SK-MEL-5 (cell line): ENCODE data around the gene SHISA9. TPM values are rescaled to one million over a fixed set of nuclear protein-coding genes. Genes with fewer than 3 reads are reported as not detected.

ENCODE experiments used
- DNase-seq: peaks from one replicate; pipeline ENCODE4 v3.0.0-alpha.2; 2016; ENCODE audit warnings: low read depth, low spot score
- in situ Hi-C: cut with HindIII; loops from 2 replicates; pipeline ENCODE4 v1.10.0; 2016; ENCODE audit warnings: low sequenced_read_pairs, high pct_unique_total_duplicates, low pct_unique_long_range_greater_than_20kb
- total RNA-seq: library from RNA; depleted of rRNA; stranded (reverse); fragments of >200 nt; shearing (Covaris generic); gene quantifications from 2 replicates; pipeline ENCODE4 v1.2.3, GENCODE V29; 2014

Gene SHISA9
- total RNA-seq, 1 experiment from 2014 or later: 0.37 TPM

DNA sequence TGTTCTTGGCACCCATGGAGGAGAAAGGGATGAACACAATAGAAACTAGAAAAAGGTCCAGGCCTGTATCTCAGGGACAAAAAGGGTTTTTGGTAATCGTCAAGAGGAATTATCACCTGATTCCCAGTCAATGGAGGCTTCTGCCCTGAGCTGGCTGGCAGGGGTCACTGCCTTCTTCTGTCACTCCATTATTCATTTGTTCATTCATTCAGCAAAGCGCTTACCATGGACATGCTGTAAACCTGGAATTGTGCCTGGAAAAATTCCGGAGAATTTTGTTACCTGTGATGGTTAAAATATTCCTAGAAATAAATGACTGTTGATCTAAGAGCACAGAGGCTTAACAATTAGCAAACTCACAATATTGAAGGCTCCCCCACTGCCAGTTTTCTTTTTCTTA is 212.3 kb downstream of the SHISA9 start:
- in situ Hi-C loops: no loop called here

DNA sequence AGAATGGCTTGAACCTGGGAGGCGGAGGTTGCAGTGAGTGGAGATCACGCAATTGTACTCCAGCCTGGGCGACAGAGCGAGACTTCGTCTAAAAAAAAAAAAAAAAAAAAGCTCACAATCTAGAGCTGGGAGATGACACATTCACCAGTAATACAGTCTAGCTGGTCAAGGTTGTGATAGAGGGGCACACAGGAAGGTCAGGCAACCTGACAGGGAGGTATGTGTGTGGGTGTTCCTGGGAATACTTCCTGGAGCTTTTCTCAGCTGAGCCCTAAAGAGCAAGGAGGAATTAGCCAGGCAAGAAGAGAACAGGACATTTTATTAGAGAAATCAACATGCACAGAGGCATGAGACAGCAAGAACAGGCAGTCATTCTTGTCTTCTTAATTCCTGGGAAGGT is 216.7 kb downstream of the SHISA9 start:
- DNase-seq: no peak

More for the DNA sequence above, 212.3 kb downstream of the SHISA9 start:
- no peak for DNase-seq

DNA sequence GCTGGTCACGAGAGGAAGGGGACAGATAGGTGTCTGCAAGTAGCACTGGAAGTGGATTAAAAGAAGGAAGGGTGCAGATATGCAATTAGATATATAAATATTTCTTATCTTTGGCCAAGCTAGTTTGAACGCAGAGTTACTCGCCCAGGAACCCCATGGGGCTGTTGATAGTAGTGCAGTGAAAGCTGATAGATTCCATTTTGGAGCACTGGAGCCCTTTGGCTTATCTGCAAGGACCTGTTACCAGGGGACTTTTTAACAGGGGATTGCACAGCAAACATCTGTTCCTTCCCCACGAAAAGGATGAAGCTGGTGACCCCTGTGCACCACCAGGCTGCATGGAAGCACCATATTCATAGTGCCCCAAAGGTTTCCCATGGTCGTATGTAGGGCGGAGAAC is 218.7 kb downstream of the SHISA9 start:
- in situ Hi-C loops: no loop called here
- no peak for DNase-seq

More for the DNA sequence above, 216.7 kb downstream of the SHISA9 start:
- in situ Hi-C loops: no loop called here

DNA sequence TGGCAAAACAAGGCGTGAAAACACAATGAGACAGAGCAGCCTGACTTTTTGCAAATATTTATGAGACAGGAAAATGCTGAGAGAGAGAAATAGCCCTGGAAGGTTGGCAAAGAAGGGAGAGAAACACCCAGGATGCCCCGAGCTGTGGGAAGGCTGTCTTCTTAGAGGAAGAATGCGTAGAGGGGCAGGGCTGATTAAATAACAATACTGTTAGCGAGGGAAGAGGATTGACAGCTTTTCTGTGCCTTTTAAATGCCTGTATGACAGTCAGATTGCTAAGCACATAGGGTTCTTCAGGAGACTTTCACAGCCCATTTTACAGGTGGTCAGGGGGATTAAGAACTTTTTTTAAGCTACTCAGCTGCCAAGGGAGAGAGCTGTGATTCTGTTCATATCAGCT is 219.2 kb downstream of the SHISA9 start:
- in situ Hi-C loops: no loop called here
- no peak for DNase-seq

DNA sequence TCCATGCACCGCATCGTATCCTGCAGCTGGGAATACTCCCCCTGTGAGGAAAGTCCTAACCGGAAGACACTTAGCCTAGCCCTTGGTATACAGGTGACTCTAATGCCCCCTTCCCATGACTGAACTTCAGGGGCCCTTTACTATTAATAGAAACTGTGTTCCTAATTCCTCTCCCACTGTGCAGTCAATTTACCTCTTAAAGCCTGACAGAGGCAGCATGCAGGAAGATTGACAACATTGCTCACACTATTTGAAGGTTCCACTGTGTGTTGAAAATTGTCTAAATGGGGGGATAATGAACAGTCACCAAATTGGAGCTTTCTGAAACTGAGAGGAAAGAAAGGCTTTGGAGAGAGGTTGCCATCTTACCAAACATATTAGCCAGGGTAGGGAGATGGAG is 222.6 kb downstream of the SHISA9 start:
- no peak for DNase-seq
- in situ Hi-C loops: no loop called here

DNA sequence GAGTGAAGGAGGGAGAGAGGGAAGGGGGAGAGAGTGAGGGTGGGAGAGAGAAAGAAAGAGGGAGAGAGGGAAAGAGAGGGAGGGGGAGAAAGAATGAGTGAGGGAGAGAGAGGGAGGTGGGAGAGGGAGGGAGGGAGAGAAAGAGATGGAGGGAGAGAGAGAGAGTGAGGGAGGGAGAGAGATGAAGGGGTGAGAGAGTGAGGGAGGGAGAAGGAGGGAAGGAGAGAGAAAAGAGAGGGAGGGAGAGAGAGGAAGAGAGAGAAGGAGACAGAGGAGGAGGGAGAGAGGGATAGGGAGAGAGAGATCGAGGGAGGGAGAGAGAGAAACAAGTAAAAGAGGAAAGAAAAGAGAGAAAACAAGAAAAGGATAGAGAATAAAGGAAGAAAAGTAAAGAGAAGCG is 225.7 kb downstream of the SHISA9 start:
- DNase-seq: no peak
- in situ Hi-C loops: no loop called here

DNA sequence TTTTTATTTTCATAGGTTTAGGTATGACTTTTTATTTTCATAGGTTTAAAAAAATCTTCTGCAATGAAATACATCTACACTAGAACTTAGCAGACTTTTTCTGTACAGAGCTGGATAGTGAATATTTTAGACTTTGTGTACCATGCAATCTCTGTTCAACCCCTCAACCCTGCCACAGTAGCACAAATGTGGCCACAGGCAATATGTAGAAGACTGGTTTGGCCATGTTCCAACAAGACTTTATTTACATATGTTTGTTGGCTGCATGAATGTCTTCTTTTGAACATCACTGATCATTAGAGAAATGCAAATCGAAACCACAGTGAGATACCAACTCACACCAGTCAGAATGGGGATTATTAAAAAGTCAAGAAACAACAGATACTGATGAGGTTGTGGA is 229.2 kb downstream of the SHISA9 start:
- in situ Hi-C loops: no loop called here
- DNase-seq: no peak

DNA sequence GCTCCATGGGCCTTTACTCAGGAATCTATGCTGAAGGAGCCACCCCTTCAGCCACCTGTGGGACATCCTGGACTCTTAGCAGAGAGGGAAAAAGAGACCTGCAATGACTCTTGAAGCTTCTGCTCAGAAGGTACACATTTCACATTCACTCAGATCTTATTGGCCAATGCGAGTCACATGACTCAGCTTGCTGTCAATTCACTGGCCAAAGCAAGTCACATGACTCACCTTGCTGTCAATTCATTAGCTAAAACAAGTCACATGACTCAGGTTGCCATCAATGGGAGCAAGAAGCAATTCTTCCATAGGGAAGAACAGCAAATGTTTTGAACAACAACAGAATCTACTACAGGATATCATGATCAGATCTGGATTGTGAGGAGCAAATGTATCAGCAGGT is 233.4 kb downstream of the SHISA9 start:
- in situ Hi-C loops: no loop called here
- DNase-seq: no peak

DNA sequence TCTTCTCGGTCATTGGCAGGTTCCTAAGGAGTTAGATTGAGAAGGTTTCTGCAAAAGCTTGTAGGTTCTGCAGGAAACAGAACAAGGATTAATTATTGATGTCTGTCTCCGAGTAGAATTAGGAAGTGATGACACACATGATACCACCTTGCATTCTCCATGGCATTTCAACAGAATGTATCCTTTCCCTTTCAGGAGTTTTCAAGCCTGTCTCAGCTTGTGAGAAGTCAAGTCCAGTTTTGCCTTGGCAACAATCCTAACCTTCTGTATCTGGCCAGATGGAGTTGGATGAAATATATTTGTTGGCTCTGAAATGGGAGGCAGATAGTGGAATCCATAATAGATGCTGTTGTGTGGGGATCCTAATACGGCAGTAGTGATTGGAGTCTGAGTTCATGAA is 235.5 kb downstream of the SHISA9 start:
- in situ Hi-C loops: no loop called here
- no peak for DNase-seq

DNA sequence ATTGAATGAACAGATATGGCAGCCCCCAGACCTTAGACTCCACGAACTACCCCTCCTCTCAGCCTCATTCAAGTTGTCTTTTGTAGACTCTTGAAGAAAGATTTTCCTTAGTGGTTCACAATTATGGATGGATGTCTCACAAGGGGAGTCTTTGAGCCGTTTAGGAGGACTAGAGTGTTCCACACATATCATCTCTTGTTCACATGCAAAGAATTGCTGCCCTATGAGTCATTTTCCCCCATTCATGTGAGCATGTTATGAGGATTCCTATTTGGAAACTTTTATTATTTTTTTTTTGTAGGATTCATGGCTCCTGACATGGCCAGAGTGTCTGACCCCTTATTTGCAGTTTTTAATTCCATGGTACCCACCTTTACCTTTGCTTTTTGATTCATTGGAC is 237.1 kb downstream of the SHISA9 start:
- DNase-seq: no peak
- in situ Hi-C loops: no loop called here

DNA sequence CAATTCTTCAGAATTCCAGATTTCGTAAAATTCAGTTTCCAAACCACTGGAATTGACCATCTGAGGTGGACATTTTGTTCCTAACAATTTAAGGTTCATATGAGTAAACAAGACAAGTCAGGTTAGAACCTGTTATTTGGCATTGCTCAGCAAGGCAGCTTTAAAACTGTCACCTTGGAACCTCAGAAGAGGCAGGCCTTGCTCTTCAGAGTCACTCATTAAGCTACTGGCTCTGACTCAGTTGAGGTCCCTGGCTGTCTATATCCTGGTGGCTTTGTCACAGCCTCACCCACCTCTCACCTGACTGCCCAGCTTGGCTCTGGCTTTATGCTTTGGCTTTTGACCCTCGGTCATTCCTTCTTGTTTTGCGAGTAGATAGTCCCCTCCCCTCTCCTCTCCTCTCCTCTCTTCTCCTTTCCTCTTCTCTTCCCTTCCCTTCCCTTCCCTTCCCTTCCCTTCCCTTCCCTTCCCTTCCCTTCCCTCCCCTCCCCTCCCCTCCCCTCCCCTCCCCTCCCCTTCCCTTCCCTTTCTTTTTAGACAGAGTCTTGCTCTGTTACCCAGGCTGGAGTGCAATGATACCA is 238.4 kb downstream of the SHISA9 start:
- DNase-seq: no peak
- in situ Hi-C loops: no loop called here

DNA sequence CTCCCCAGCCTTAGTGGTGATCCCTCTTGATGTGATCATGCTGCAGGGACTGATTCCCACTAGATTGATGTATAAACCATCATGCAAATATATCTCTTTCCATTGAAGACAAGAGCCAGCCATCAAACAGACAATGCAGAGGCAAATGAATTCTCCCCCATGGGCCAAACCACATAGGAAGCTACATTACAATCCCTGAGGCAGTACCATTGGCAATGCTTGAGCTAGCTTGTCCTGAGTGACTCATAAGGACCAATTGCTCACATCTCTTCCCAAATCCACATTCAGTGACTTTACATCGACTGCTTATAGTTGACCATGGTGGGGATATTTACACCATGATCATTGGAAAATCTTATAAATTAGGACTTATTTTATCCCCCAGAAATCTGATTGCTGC is 242.2 kb downstream of the SHISA9 start:
- no peak for DNase-seq
- in situ Hi-C loops: no loop called here

DNA sequence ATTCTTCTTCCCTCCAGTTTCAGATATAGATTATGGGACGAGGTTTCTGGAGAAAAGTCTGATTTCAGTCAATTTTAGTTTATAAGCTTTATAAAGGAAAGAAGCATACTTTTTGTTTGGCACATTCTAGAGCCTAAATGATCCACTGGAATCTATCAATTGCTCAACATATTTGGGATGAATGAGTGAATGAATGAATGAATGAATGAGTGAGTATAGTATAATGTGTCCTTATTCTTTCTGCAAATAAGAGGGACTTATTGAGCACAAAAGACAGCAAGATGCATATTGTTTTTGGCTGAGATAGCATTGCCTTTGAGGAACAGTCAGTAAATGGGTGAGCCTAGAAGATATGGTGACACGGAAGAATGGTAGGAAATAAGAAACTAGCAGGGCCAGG is 245.4 kb downstream of the SHISA9 start:
- no peak for DNase-seq
- in situ Hi-C loops: no loop called here

DNA sequence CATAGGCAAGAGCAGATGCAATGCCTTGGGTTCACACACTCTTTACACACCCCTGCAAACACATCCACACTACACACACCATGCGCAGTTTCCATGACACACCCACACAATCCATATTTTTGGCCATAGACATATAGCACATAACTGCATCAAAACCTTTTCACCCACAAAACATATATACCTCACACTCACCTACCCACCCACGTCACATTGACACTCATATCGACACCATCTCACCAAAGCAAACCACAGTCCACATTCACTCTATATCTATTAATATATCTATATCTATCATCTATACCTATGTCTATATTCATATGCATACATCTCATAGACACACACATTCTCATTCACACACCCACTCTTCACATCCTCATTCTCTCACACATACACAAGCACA is 246.9 kb downstream of the SHISA9 start:
- no peak for DNase-seq
- in situ Hi-C loops: no loop called here

DNA sequence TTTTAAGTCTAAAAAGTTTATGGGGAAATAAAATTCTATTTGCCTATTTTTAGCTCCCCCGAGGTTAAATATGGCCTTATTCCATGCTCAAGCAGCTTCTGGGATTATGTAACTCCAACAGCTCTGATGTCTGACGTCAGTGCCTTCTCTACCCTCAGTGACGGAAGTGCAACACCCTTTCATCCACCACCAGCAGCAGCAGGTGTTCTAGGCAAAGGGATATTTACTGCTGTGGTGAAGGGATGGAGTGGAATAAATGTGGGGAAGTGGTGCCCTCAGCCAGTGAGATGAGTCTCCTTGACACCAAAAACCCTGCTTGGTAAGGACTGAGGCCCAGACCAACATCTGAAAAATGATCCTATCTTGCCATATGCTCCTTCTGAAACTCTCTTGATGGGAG is 247.4 kb downstream of the SHISA9 start:
- in situ Hi-C loops: no loop called here
- no peak for DNase-seq

DNA sequence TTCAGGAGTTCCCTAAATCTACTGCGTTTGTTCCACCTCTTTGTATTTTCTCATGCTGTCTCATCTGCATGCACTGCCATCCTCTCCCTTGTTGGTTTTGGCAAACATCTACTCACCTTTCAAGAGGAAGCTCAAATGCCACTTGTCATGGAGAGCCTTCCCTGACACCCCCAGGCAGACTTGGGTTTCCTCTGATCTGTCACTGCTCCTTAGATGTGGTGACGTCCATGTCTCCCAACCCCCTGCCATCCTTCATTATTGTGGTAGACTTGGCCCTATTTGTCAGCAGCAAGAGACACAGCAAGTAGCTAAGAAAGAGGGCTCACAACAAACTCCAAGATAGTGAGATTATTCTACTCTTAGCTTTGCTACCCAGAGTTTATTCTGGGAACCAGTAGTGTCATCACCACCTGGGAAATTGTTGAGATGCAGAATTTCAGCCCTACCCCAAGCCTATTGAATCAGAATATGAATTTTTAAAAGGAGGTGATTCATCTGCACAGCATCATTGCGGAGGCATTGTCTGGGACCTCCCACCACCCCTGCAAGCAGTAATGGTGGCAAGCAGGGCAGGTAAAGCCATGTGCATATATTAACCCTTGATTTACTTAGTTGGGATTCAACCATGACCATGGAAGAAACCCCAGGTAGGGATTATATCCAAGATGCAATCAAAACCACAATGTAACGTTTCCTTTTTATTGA is 248.9 kb downstream of the SHISA9 start:
- DNase-seq: no peak
- in situ Hi-C loops: no loop called here

DNA sequence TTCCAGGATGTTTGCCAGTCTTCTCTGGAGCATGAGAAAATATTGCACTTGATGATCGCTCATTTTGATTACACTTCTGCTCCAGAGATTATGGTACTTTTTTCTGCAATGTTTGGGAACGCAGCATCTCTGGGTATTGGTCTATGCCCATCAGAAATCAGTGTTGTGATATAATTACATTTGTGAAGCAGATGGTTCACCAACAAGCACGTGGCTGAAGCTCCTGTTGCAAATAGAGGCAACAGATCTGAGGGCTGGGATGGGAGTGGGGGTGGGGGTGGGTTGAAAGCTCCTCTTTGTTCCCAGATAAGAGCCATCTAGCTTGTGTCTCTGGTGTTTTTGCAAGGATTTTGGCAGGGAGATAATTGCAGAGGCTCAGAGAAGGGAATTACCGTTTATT is 252.3 kb downstream of the SHISA9 start:
- no peak for DNase-seq
- in situ Hi-C loops: no loop called here

DNA sequence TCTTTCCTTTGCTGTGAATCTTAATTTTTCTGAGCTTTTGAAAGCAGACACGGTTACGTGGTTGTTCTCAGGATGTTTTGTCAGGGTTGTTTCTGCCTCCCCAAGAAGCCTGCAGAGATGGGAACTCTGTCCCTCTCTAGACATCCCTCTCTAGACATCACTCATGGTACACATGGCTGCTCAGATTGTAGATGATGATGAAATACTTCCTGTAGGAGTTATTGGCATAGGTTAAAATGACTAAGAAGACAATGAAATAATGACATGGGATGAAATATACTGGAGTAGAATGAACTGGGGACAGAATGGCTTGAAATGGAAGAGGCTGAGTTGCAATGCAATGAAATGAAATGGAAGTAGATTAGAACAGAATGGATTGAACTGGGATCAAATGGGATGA is 253.4 kb downstream of the SHISA9 start:
- in situ Hi-C loops: no loop called here
- no peak for DNase-seq

DNA sequence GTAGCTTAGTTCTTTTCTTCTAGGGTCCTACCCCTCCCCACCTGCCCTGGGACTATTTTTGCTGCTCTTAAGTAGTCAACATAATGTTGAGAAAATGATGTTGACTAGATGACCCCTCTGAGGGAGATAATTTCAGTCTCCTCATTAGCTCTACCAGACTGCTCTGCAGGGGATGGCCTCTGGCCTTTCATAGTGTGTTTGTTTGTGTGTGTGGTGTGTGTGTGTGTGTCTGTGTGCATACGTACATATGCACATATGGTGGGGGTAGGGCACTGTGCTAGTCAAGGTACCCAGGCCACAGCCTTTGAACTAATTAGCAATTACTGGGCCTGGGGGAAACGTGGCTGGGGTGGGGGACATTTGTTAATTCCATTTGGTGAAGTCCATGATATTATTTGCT is 254.0 kb downstream of the SHISA9 start:
- DNase-seq: no peak
- in situ Hi-C loops: no loop called here

DNA sequence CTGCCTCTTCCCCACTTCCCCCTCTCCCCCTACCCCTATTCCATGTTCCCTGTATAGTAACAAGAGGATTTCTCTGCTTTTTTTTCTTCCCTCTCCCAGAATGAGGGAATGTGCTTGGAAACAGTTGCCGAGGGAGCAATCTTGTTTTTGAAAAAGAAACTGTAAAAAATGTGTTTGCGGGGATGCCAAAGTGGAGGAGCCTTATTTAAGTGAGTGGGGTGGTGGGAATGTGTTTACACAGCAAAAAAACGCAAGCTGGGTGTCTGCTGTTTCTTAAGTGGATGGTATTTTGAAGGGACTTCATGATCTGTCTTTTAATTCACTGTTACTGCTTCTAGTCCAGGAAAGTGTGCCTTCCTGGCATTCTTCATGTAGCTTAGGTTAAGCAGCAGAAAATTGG is 254.4 kb downstream of the SHISA9 start:
- in situ Hi-C loops: no loop called here
- DNase-seq: no peak
